Activated T-helper 9 cell treated with anti-CD3 and anti-CD28 coated beads, Interleukin-2, amount 50 U/mL, for 16 hours (primary cell): ENCODE measurements around the gene TMEM119.

Experiments
- DNase-seq: peaks from one replicate; pipeline ENCODE4 v3.0.0-alpha.2; 2020; ENCODE audit warnings: low read depth

Gene TMEM119

DNA sequence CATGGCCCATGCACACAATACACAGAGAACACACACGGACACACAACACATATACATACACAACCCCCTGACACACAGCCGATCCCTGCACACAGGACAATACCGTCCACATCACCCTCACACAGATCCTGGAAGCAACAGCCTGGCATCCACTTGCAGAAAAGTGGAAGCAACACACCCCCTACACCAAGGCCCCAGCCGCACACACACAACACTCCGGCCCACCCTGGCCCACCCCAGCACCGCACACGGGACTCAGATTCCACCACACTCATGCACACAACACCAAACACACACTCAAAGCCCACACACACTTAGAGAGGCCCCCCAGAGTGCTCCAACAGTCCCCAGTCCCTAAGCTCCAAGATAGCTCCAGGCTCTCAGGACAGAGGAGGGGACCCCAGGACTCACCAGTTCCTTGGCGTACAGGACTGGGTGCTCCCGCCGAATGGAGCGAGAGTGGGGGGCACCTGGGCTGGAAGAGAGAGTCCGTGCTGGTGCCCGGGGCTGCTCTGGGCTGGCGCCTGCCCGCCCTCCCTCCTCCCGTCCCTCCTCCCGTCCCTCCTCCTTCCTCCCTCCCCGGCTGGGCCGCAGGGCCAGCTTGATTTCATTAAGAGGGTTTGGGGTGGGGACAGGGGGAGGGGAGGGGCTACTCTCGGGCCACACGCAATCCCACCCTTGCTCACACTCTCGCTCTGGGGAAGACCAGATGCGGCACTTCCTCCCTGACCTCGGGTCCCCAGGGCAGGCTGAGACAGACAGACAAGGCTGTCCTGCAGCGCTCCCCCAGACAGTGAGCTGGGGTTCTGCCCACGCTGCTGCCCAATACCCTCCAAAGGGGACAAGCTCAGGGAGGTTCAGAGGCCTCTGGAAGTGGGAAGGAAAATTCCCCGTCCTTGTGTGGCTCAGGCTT, at the start of gene TMEM119:
Gene TMEM119, minus strand, starts transcription at position 526 of the 913 bp plus-strand sequence. CDS start 5,701 bp downstream, outside the sequence.
- no peak for DNase-seq

GRCh38 chr12:108646600-108647579, 49.0 kb upstream of the TMEM119 start:
- no peak for DNase-seq

- no peak for DNase-seq
Observed at GRCh38 chr12:108645686-108646599, 48.1 kb upstream of the TMEM119 start.

DNA sequence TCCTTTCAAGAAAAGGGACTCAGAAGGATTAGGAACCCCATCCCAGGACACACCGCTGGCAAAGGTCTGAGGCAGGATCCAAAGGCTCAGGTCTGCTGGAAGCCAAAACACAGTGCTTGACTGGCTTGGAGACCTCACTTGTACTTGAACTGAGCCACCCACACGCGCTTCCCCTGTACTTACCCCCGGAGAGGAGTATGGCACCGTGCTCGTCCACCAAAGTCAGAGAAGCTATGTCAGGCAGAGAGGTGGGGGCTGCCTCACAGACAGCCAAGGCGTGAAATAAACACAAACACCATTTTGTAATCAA, 46.9 kb upstream of the TMEM119 start:
- no peak for DNase-seq

GRCh38 chr12:108643941-108644810, 46.3 kb upstream of the TMEM119 start:
- no peak for DNase-seq

GRCh38 chr12:108642899-108643654, 45.2 kb upstream of the TMEM119 start:
- no peak for DNase-seq

GRCh38 chr12:108642269-108642870, 44.5 kb upstream of the TMEM119 start:
- no peak for DNase-seq

DNA sequence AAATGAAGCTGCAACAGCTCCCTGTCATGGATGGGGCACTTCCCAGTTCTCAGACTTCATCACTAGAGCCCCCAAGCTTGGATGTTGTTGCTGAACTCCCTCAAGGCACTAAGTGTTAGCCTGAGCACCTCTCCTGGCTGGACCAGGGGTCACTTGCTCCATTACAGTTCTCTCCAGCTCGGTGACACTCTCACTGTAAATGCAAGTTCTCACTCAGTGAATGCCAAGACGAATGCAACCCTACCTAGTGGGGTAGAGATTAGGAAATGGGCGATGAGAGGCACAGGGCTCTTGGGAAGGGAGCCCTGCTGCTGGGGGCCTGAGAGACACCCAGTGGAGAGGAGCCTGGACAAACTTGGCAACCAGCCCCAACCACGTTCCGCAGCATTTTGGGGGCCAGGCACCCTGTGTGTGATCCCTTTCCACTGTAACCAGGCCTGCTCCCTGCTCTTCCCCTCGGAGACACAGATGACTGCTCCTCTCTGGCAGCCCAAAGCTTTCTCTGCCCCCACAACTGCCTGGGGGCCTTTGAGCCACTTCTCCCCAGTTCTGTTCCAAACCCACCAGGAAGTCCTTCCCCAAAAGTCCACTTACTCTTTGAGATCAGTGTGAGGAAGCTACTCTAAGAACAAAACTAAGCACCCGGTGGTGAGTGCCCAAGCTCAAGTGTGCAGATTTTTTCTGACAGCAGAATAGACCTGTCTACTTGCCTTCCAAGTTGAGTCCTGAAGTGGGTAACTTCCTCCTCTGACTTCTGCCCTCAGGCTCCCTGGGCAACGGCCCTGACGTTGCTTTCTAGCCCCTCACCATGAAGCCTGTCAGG, 43.8 kb upstream of the TMEM119 start:
- no peak for DNase-seq

- DNase-seq = no peak
Observed at GRCh38 chr12:108640802-108641445, 43.0 kb upstream of the TMEM119 start.

GRCh38 chr12:108638997-108639822, 41.3 kb upstream of the TMEM119 start:
- DNase-seq = no peak

GRCh38 chr12:108638141-108638827, 40.4 kb upstream of the TMEM119 start:
- DNase-seq = no peak

DNA sequence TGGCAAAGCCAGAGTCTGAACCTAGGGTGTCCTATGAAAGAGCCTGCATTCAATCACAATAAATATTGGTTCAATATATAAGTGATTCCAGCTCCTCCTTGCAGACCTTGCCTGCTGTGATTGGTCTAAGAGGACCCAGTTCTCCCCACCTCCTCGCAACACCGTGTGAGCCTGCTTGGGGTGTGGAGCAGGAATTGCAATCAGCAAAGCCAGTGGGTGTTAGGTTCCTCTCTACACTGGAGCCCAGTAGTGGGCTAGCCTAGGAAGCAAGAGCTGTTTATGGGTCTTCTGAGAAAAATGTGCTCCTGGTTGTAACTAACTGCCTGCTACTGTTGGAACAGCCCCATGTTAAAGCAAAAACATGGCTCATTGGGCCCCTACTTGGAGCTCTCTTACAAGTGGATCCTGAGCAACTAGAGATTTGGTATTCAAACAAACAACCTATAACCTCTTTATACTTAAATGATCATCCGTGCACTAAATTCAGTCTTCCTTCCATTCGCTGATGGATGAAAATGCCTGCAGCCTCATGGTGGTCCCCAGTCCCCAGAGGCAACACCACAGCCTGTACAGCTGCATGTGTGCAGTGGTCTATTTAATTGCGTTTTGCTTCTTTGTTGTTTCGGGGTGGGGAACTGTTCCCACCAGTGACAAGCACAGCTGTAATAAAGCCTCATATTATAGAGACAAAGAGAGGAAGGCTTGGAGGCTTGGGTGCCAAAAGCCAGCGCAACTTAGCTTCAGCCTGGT, 39.5 kb upstream of the TMEM119 start:
- DNase-seq = no peak

DNA sequence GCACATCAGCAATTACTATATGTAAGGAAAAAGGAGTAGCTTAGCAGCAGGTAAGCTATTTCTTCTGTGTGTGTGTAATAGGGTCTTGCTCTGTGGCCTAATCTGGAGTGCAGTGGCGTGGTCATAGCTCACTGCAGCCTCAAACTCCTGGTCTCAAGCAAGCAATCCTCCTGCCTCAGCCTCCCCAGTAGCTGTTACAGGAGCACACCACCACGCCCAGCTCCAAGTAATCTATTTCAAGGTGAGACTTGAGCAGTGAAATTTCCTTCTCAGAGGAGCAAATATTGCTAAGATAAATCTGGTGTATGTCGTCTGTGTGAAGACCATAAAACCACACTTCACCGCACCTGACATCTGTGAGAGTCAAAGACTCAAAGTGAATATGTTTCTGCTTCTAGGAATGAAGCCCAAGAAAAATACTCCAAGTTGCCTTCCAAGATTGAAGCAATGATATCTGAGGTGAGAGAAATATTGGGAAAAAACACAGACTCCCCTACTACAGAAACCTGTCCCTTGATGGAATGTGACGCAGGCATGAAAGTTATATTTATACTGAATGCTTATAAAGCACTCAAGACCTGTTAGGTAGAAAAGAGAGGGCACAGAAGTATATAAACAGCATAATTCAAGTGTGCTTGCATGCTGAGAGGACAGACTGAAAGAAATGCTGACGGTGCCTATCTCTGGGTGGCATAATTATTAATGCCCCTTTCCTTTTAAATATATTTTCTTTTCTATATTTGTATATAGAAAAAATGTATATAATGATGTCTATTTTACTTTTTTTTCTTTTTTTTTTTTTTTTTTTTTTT, 38.3 kb upstream of the TMEM119 start:
- no peak for DNase-seq

- no peak for DNase-seq
Observed at GRCh38 chr12:108635201-108635996, 37.5 kb upstream of the TMEM119 start.
